WTC11 (cell line): ENCODE results near the gene DCAF15. TPM values are rescaled to one million over a fixed set of nuclear protein-coding genes. Genes with fewer than 3 reads are reported as not detected.

Source experiments
- ATAC-seq: fragments of 200-7000 bp; cut with Tn5 transposase; 2 replicates; pipeline ENCODE4 v1.10.0; 2021; ENCODE audit warnings: mild to moderate bottlenecking, moderate library complexity
- CTCF ChIA-PET: fragments of 300-600 bp; sonication (Branson Sonifier 250); formaldehyde crosslinking; loops from one replicate; lab custom pipeline; 2021; ENCODE audit warnings: antibody characterized with exemption; lab: Charles Lee
- POLR2A ChIA-PET: fragments of 350-600 bp; sonication (Branson Sonifier 250); formaldehyde crosslinking; loops from one replicate; lab custom pipeline; 2021; ENCODE audit warnings: antibody characterized with exemption; lab: Charles Lee
- DNase-seq: peaks from one replicate; pipeline ENCODE4 v3.0.0; 2021; ENCODE audit warnings: low spot score
- H3K27ac Mint-ChIP-seq: 2 replicates; pipeline ENCODE4 v1.8.0; 2021; ENCODE audit warnings: mixed read lengths
- H3K27me3 Mint-ChIP-seq: 2 replicates; pipeline ENCODE4 v1.8.0; 2021; ENCODE audit warnings: low read depth, mild to moderate bottlenecking, moderate library complexity, mixed read lengths
- H3K36me3 Mint-ChIP-seq: 2 replicates; pipeline ENCODE4 v1.8.0; 2021; ENCODE audit warnings: mixed read lengths
- H3K4me1 Mint-ChIP-seq: 2 replicates; pipeline ENCODE4 v1.8.0; 2022; ENCODE audit warnings: mixed read lengths
- H3K4me3 Mint-ChIP-seq: 2 replicates; pipeline ENCODE4 v1.8.0; 2021; ENCODE audit warnings: mild to moderate bottlenecking, moderate library complexity, mixed read lengths
- H3K9me3 Mint-ChIP-seq: 2 replicates; pipeline ENCODE4 v1.8.0; 2021; ENCODE audit warnings: mixed read lengths
- ARID4B ChIP-seq: sonication (generic); formaldehyde crosslinking; IDR thresholded peaks from 2 replicates; pipeline ENCODE4 v1.8.0; 2023; ENCODE audit warnings: missing genetic modification reagents, mild to moderate bottlenecking, borderline replicate concordance
- CREM ChIP-seq: sonication (generic); formaldehyde crosslinking; IDR thresholded peaks from 2 replicates; pipeline ENCODE4 v1.8.1; 2022; ENCODE audit warnings: mild to moderate bottlenecking, missing genetic modification reagents, moderate library complexity
- E2F5 ChIP-seq: sonication (generic); formaldehyde crosslinking; IDR thresholded peaks from 2 replicates; pipeline ENCODE4 v1.8.1; 2022; ENCODE audit warnings: mild to moderate bottlenecking, moderate library complexity, missing genetic modification reagents
- GRHL2 ChIP-seq: fragments of 250-450 bp; sonication (Bioruptor Pico); IDR thresholded peaks from 2 replicates; pipeline ENCODE4 v1.8.0; 2022; ENCODE audit warnings: mild to moderate bottlenecking, moderate library complexity; ENCODE audit not compliant: insufficient replicate concordance, severe bottlenecking
- JUN ChIP-seq: sonication (generic); formaldehyde crosslinking; IDR thresholded peaks from 2 replicates; pipeline ENCODE4 v1.8.0; 2023; ENCODE audit warnings: mild to moderate bottlenecking, missing genetic modification reagents
- NFE2L1 ChIP-seq: sonication (generic); formaldehyde crosslinking; IDR thresholded peaks from 2 replicates; pipeline ENCODE4 v1.8.1; 2023; ENCODE audit warnings: missing genetic modification reagents
- NR2C2 ChIP-seq: sonication (generic); formaldehyde crosslinking; IDR thresholded peaks from 2 replicates; pipeline ENCODE4 v1.8.0; 2022; ENCODE audit warnings: mild to moderate bottlenecking, missing genetic modification reagents
- RORB ChIP-seq: fragments of 250-450 bp; sonication (Bioruptor Pico); IDR thresholded peaks from 2 replicates; pipeline ENCODE4 v1.9.0; 2021; ENCODE audit warnings: mild to moderate bottlenecking
- SMAD3 ChIP-seq: sonication (generic); formaldehyde crosslinking; IDR thresholded peaks from 2 replicates; pipeline ENCODE4 v1.8.0; 2022; ENCODE audit warnings: missing genetic modification reagents, mild to moderate bottlenecking, borderline replicate concordance
- SOX15 ChIP-seq: fragments of 250-450 bp; sonication (Bioruptor Pico); IDR thresholded peaks from 2 replicates; pipeline ENCODE4 v1.9.0; 2021; ENCODE audit warnings: mild to moderate bottlenecking
- USF1 ChIP-seq: sonication (generic); formaldehyde crosslinking; IDR thresholded peaks from 2 replicates; pipeline ENCODE4 v1.8.0; 2022; ENCODE audit warnings: mild to moderate bottlenecking, missing genetic modification reagents
- ZNF219 ChIP-seq: sonication (generic); formaldehyde crosslinking; IDR thresholded peaks from 2 replicates; pipeline ENCODE4 v1.8.0; 2023; ENCODE audit warnings: missing genetic modification reagents, mild to moderate bottlenecking, borderline replicate concordance
- ZNF671 ChIP-seq: fragments of 250-450 bp; sonication (Bioruptor Pico); IDR thresholded peaks from 2 replicates; pipeline ENCODE4 v1.8.0; 2021; ENCODE audit warnings: mild to moderate bottlenecking
- total RNA-seq: library from RNA; stranded (reverse); gene quantifications from 3 replicates; pipeline ENCODE4 v1.2.3, GENCODE V29; 2021
- TF ChIP-seq, protein P1 (sequence below): sonication (generic); formaldehyde crosslinking; IDR thresholded peaks from 2 replicates; pipeline ENCODE4 v1.8.1; 2022; ENCODE audit warnings: low read depth, missing genetic modification reagents, borderline replicate concordance
- TF ChIP-seq, protein P2 (sequence below): sonication (generic); formaldehyde crosslinking; IDR thresholded peaks from 2 replicates; pipeline ENCODE4 v1.8.1; 2023; ENCODE audit warnings: mild to moderate bottlenecking, missing genetic modification reagents, moderate library complexity
- TF ChIP-seq, protein P3 (sequence below): sonication (generic); formaldehyde crosslinking; IDR thresholded peaks from 2 replicates; pipeline ENCODE4 v1.8.1; 2023; ENCODE audit warnings: mild to moderate bottlenecking, missing genetic modification reagents, borderline replicate concordance
- TF ChIP-seq, protein P4 (sequence below): sonication (generic); formaldehyde crosslinking; IDR thresholded peaks from 2 replicates; pipeline ENCODE4 v1.8.1; 2023; ENCODE audit warnings: mild to moderate bottlenecking, missing genetic modification reagents
- TF ChIP-seq, protein P5 (sequence below): sonication (generic); formaldehyde crosslinking; IDR thresholded peaks from 2 replicates; pipeline ENCODE4 v1.8.1; 2023; ENCODE audit warnings: mild to moderate bottlenecking, missing genetic modification reagents

Gene DCAF15
- total RNA-seq, 1 experiment from 2014 or later, result 82.9 TPM

- no peak for TF ChIP-seq GRHL2 (CRISPR knock-in tag)
- no peak for TF ChIP-seq CREM (CRISPR knock-in tag)
- no peak for TF ChIP-seq E2F5
- no peak for TF ChIP-seq SMAD3
- TF ChIP-seq, protein P1, sequence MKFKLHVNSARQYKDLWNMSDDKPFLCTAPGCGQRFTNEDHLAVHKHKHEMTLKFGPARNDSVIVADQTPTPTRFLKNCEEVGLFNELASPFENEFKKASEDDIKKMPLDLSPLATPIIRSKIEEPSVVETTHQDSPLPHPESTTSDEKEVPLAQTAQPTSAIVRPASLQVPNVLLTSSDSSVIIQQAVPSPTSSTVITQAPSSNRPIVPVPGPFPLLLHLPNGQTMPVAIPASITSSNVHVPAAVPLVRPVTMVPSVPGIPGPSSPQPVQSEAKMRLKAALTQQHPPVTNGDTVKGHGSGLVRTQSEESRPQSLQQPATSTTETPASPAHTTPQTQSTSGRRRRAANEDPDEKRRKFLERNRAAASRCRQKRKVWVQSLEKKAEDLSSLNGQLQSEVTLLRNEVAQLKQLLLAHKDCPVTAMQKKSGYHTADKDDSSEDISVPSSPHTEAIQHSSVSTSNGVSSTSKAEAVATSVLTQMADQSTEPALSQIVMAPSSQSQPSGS (CRISPR knock-in tag), result no peak
- no peak for TF ChIP-seq SOX15
- TF ChIP-seq JUN (CRISPR knock-in tag), result no peak
- TF ChIP-seq, protein P2, sequence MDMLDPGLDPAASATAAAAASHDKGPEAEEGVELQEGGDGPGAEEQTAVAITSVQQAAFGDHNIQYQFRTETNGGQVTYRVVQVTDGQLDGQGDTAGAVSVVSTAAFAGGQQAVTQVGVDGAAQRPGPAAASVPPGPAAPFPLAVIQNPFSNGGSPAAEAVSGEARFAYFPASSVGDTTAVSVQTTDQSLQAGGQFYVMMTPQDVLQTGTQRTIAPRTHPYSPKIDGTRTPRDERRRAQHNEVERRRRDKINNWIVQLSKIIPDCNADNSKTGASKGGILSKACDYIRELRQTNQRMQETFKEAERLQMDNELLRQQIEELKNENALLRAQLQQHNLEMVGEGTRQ, result no peak
- TF ChIP-seq, protein P3, sequence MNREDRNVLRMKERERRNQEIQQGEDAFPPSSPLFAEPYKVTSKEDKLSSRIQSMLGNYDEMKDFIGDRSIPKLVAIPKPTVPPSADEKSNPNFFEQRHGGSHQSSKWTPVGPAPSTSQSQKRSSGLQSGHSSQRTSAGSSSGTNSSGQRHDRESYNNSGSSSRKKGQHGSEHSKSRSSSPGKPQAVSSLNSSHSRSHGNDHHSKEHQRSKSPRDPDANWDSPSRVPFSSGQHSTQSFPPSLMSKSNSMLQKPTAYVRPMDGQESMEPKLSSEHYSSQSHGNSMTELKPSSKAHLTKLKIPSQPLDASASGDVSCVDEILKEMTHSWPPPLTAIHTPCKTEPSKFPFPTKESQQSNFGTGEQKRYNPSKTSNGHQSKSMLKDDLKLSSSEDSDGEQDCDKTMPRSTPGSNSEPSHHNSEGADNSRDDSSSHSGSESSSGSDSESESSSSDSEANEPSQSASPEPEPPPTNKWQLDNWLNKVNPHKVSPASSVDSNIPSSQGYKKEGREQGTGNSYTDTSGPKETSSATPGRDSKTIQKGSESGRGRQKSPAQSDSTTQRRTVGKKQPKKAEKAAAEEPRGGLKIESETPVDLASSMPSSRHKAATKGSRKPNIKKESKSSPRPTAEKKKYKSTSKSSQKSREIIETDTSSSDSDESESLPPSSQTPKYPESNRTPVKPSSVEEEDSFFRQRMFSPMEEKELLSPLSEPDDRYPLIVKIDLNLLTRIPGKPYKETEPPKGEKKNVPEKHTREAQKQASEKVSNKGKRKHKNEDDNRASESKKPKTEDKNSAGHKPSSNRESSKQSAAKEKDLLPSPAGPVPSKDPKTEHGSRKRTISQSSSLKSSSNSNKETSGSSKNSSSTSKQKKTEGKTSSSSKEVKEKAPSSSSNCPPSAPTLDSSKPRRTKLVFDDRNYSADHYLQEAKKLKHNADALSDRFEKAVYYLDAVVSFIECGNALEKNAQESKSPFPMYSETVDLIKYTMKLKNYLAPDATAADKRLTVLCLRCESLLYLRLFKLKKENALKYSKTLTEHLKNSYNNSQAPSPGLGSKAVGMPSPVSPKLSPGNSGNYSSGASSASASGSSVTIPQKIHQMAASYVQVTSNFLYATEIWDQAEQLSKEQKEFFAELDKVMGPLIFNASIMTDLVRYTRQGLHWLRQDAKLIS (CRISPR knock-in tag), result no peak
- no peak for TF ChIP-seq RORB (CRISPR knock-in tag)
- TF ChIP-seq, all 79 proteins: peak for 0
- peaks cover 16% of the 10 kb centered on the region for H3K4me1 Mint-ChIP-seq
- H3K4me3 Mint-ChIP-seq, result no peak overlapping the region
- H3K27ac Mint-ChIP-seq, result no peak overlapping the region
- CTCF ChIA-PET, result interaction anchor here (0.6 to 1.3 kb wide), 2 partner anchors 43 to 142 kb away, joined by 3 to 4 read pairs; partner anchors contain the start of gene MISP3
- DNase-seq, result no peak
- H3K9me3 Mint-ChIP-seq, result no peaks in the 10 kb centered on the region
- POLR2A ChIA-PET, result interaction anchor here (0.9 kb wide), 1 partner anchor 32 kb away, joined by 5 read pairs; no protein-coding TSS in a partner anchor
- ATAC-seq, result no peak
- H3K36me3 Mint-ChIP-seq, result peaks cover 22% of the 10 kb centered on the region
- no peaks in the 10 kb centered on the region for H3K27me3 Mint-ChIP-seq
These were observed 21.9 kb upstream of the DCAF15 start for GRCh38 chr19:13930402-13930801.

- ATAC-seq (no peak), DNase-seq (no peak)
- CTCF ChIA-PET, result interaction anchor here (1.0 to 3.8 kb wide), 2 partner anchors 21 to 111 kb away, joined by 3 to 39 read pairs; partner anchors contain the start of gene DCAF15
- Mint-ChIP-seq H3K4me3 (no peak overlapping the region), H3K4me1 (peaks cover 24% of the 10 kb centered on the region), H3K27me3 (no peaks in the 10 kb centered on the region), H3K9me3 (no peaks in the 10 kb centered on the region), H3K36me3 (peaks cover 15% of the 10 kb centered on the region; the same call in 1 of the 2 replicates), H3K27ac (no peak overlapping the region)
- POLR2A ChIA-PET, result interaction anchor here (0.7 kb wide), 1 partner anchor 111 kb away, joined by 4 read pairs; no protein-coding TSS in a partner anchor
- TF ChIP-seq ZNF671 (CRISPR knock-in tag) (no peak), USF1 (CRISPR knock-in tag) (no peak), ARID4B (CRISPR knock-in tag) (no peak), ZNF219 (CRISPR knock-in tag) (no peak), NFE2L1 (CRISPR knock-in tag) (no peak), CREM (CRISPR knock-in tag) (no peak), NR2C2 (CRISPR knock-in tag) (no peak)
- TF ChIP-seq, protein P4, sequence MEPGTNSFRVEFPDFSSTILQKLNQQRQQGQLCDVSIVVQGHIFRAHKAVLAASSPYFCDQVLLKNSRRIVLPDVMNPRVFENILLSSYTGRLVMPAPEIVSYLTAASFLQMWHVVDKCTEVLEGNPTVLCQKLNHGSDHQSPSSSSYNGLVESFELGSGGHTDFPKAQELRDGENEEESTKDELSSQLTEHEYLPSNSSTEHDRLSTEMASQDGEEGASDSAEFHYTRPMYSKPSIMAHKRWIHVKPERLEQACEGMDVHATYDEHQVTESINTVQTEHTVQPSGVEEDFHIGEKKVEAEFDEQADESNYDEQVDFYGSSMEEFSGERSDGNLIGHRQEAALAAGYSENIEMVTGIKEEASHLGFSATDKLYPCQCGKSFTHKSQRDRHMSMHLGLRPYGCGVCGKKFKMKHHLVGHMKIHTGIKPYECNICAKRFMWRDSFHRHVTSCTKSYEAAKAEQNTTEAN (CRISPR knock-in tag), result no peak
- TF ChIP-seq, protein P5, sequence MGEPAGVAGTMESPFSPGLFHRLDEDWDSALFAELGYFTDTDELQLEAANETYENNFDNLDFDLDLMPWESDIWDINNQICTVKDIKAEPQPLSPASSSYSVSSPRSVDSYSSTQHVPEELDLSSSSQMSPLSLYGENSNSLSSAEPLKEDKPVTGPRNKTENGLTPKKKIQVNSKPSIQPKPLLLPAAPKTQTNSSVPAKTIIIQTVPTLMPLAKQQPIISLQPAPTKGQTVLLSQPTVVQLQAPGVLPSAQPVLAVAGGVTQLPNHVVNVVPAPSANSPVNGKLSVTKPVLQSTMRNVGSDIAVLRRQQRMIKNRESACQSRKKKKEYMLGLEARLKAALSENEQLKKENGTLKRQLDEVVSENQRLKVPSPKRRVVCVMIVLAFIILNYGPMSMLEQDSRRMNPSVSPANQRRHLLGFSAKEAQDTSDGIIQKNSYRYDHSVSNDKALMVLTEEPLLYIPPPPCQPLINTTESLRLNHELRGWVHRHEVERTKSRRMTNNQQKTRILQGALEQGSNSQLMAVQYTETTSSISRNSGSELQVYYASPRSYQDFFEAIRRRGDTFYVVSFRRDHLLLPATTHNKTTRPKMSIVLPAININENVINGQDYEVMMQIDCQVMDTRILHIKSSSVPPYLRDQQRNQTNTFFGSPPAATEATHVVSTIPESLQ (CRISPR knock-in tag), result no peak
These were observed 20.7 kb upstream of the DCAF15 start for GRCh38 chr19:13931391-13932148.
